K562 (cell line): ENCODE results near the gene COA7. TPM values are rescaled to one million over a fixed set of nuclear protein-coding genes. Genes with fewer than 3 reads are reported as not detected.

Experiments
- E2F5 ChIP-seq: sonication (generic); formaldehyde crosslinking; IDR thresholded peaks from 2 replicates; pipeline ENCODE4 v1.8.0; 2022; ENCODE audit warnings: mild to moderate bottlenecking, missing genetic modification reagents
- FOXA1 ChIP-seq: fragments of 450-650 bp; IDR thresholded peaks from 2 replicates; pipeline ENCODE4 v1.6.1; 2016; ENCODE audit warnings: mild to moderate bottlenecking, borderline replicate concordance
- HINFP ChIP-seq: fragments of 450-650 bp; conservative IDR thresholded peaks from 2 replicates; pipeline ENCODE4 v1.6.1; 2016; ENCODE audit warnings: missing genetic modification characterization, low read depth, mild to moderate bottlenecking, control low read depth, missing compliant biosample characterization
- KLF1 ChIP-seq: fragments of 450-650 bp; IDR thresholded peaks from 2 replicates; pipeline ENCODE4 v1.6.1; 2016; ENCODE audit warnings: missing genetic modification characterization, missing compliant biosample characterization
- NFE2 ChIP-seq: IDR thresholded peaks from 2 replicates; pipeline ENCODE4 v1.6.1; 2014; ENCODE audit warnings: antibody characterized with exemption, low read depth
- TAF7 ChIP-seq: fragments of 450-650 bp; IDR thresholded peaks from 2 replicates; pipeline ENCODE4 v1.6.1; 2016; ENCODE audit warnings: missing genetic modification characterization, missing compliant biosample characterization
- TRIM25 ChIP-seq: fragments of 450-650 bp; IDR thresholded peaks from 2 replicates; pipeline ENCODE4 v1.7.0; 2016; ENCODE audit warnings: borderline replicate concordance
- ZBTB1 ChIP-seq: sonication (generic); formaldehyde crosslinking; IDR thresholded peaks from 2 replicates; pipeline ENCODE4 v1.8.1; 2023; ENCODE audit warnings: missing genetic modification reagents, low read depth, mild to moderate bottlenecking, borderline replicate concordance
- ZKSCAN1 ChIP-seq: fragments of 150-350 bp; IDR thresholded peaks from 2 replicates; pipeline ENCODE4 v1.6.1; 2016; ENCODE audit warnings: low read depth, low read length
- ZNF239 ChIP-seq: fragments of 250-450 bp; sonication (Bioruptor Pico); IDR thresholded peaks from 2 replicates; pipeline ENCODE4 v1.4.0; 2020; ENCODE audit warnings: mild to moderate bottlenecking
- ZNF407 ChIP-seq: fragments of 450-650 bp; IDR thresholded peaks from 2 replicates; pipeline ENCODE4 v1.6.1; 2016; ENCODE audit warnings: low read depth
- polyA plus RNA-seq, 8 experiments: library from polyadenylated mRNA; depleted of rRNA in 4 of 8; stranded (reverse) in 5 of 8; unstranded in 3 of 8; fragments of >200 nt; fragmentation: Nextera tagmentation in 2 of 8; fragmentation: Illumina TruSeq in 1 of 8; extraction: Ambion mirVana in 2 of 8; extraction: Trizol in 1 of 8; gene quantifications; 2 replicates each; pipeline versions ENCODE4 v1.2.1 to v1.2.3, GENCODE V29; 2011 to 2014; ENCODE audit warnings: inconsistent platforms in 1 of 8, missing spikeins in 1 of 8
- total RNA-seq, 7 experiments: library from RNA; depleted of rRNA in 6 of 7; stranded (reverse); fragments of >200 nt in 6 of 7; fragmentation: Illumina TruSeq in 2 of 7; extraction: Trizol in 2 of 7; gene quantifications; 2 replicates each; pipeline versions ENCODE4 v1.2.1 to v1.2.3, GENCODE V29; 2011 to 2021; ENCODE audit warnings: low replicate concordance in 1 of 7
- TF ChIP-seq, protein P1 (sequence below): IDR thresholded peaks from 2 replicates; pipeline ENCODE4 v1.6.1; 2014; ENCODE audit warnings: antibody characterized with exemption

The COA7 gene
- total and polyA plus RNA-seq, 9 of the 15 experiments (the other 6 are each of a cell fraction or from before 2014, with no cell fraction given): 19.4 to 82.8 (median 51.0) TPM

- TF ChIP-seq ZNF407 (peak; percentile 56; the same call in 1 of the 2 replicates), ZNF239 (CRISPR knock-in tag) (no peak), HINFP (tag) (peak; percentile 76), TRIM25 (peak; percentile 98), ZKSCAN1 (0 out of 2 replicates have a peak, but pooled peaks have one; percentile 12), FOXA1 (no peak), TAF7 (no peak), NFE2 (no peak), KLF1 (tag) (no peak), ZBTB1 (peak; percentile 98), E2F5 (CRISPR knock-in tag) (peak; percentile 60; the same call in 1 of the 2 replicates)
- TF ChIP-seq, protein P1, sequence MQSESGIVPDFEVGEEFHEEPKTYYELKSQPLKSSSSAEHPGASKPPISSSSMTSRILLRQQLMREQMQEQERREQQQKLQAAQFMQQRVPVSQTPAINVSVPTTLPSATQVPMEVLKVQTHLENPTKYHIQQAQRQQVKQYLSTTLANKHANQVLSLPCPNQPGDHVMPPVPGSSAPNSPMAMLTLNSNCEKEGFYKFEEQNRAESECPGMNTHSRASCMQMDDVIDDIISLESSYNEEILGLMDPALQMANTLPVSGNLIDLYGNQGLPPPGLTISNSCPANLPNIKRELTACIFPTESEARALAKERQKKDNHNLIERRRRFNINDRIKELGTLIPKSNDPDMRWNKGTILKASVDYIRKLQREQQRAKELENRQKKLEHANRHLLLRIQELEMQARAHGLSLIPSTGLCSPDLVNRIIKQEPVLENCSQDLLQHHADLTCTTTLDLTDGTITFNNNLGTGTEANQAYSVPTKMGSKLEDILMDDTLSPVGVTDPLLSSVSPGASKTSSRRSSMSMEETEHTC: no peak
Observed at GRCh38 chr1:52726265-52727113, 28.3 kb upstream of the COA7 start, which contains the start of gene ZYG11B (continued).
